GM23248 (cell line): ENCODE data around the gene OR2A25. TPM values are rescaled to one million over a fixed set of nuclear protein-coding genes. Genes with fewer than 3 reads are reported as not detected.
"Not testable (repeated sequence)": the region's sequence is repeated elsewhere in the genome, so short reads cannot be mapped to it uniquely, and the experiment has no call there.

Experiments used
- DNase-seq: peaks from one replicate; pipeline ENCODE4 v3.0.0-alpha.2; 2015
- H2AFZ ChIP-seq: fragments of 200-600 bp; sonication (generic); 2 replicates; pipeline ENCODE4 v1.6.1; 2016; ENCODE audit warnings: antibody characterized with exemption
- H3F3A ChIP-seq: fragments of 200-600 bp; sonication (generic); 2 replicates; pipeline ENCODE4 v1.6.1; 2016; ENCODE audit warnings: mild to moderate bottlenecking, antibody characterized with exemption, mixed run types; ENCODE audit not compliant: insufficient read depth
- H3K27ac ChIP-seq: fragments of 200-600 bp; sonication (generic); 2 replicates; pipeline ENCODE4 v1.5.1; 2016; ENCODE audit warnings: mild to moderate bottlenecking
- H3K27me3 ChIP-seq: fragments of 200-600 bp; sonication (generic); replicated peaks from 2 replicates; pipeline ENCODE4 v1.6.1; 2016; ENCODE audit warnings: mild to moderate bottlenecking; ENCODE audit not compliant: insufficient read depth
- H3K36me3 ChIP-seq: fragments of 200-600 bp; sonication (generic); 2 replicates; pipeline ENCODE4 v1.6.1; 2016; ENCODE audit warnings: low read depth, mild to moderate bottlenecking
- H3K4me1 ChIP-seq: fragments of 200-600 bp; sonication (generic); 2 replicates; pipeline ENCODE4 v1.6.1; 2016; ENCODE audit warnings: mild to moderate bottlenecking; ENCODE audit not compliant: insufficient read depth
- H3K4me2 ChIP-seq: fragments of 200-600 bp; sonication (generic); one replicate; pipeline ENCODE4 v1.6.1; 2016; ENCODE audit warnings: mild to moderate bottlenecking; ENCODE audit not compliant: unreplicated experiment
- H3K4me3 ChIP-seq: fragments of 200-600 bp; sonication (generic); 2 replicates; pipeline ENCODE4 v1.5.1; 2016; ENCODE audit warnings: mild to moderate bottlenecking
- H3K79me2 ChIP-seq: fragments of 200-600 bp; sonication (generic); 2 replicates; pipeline ENCODE4 v1.6.1; 2016; ENCODE audit warnings: mild to moderate bottlenecking; ENCODE audit not compliant: insufficient read depth
- H3K9ac ChIP-seq: fragments of 200-600 bp; sonication (generic); 2 replicates; pipeline ENCODE4 v1.6.1; 2016; ENCODE audit warnings: mild to moderate bottlenecking
- H3K9me2 ChIP-seq: fragments of 200-600 bp; sonication (generic); 2 replicates; pipeline ENCODE4 v1.6.1; 2016; ENCODE audit warnings: mixed run types, mild to moderate bottlenecking, moderate library complexity; ENCODE audit not compliant: insufficient read depth
- H3K9me3 ChIP-seq: fragments of 200-600 bp; sonication (generic); one replicate; pipeline ENCODE4 v1.6.1; 2017; ENCODE audit warnings: low read depth
- H4K20me1 ChIP-seq: fragments of 200-600 bp; sonication (generic); 2 replicates; pipeline ENCODE4 v1.6.0; 2016; ENCODE audit not compliant: insufficient read depth
- EZH2 ChIP-seq: fragments of 200-600 bp; sonication (generic); IDR thresholded peaks from 2 replicates; pipeline ENCODE4 v1.6.1; 2018; ENCODE audit warnings: antibody characterized with exemption, mild to moderate bottlenecking; ENCODE audit not compliant: insufficient read depth, poor library complexity, severe bottlenecking
- EZH2phosphoT487 ChIP-seq: fragments of 200-600 bp; sonication (generic); IDR thresholded peaks from 2 replicates; pipeline ENCODE4 v1.6.1; 2018; ENCODE audit warnings: antibody characterized with exemption, moderate library complexity, mild to moderate bottlenecking, low read depth; ENCODE audit not compliant: insufficient read depth
- WGBS, 2 experiments: methylation state at CpG; one replicate each; pipeline ENCODE4 v1.1.6; 2015 to 2017; ENCODE audit warnings: low lambda C conversion rate in 2 of 2, low coverage in 1 of 2; ENCODE audit errors: missing lambda C conversion rate in 2 of 2; 5-methylcytosine and 5-hydroxymethylcytosine counted together
- in situ Hi-C: fragments of 300-500 bp; cut with MboI; formaldehyde crosslinking; loops from 2 replicates; pipeline ENCODE4 v1.15.0; 2020
- polyA plus RNA-seq: library from polyadenylated mRNA; unstranded; fragments of >200 nt; fragmentation: Nextera tagmentation; extraction: Ambion mirVana; gene quantifications from 2 replicates; pipeline ENCODE4 v1.2.1, GENCODE V29; 2016
- total RNA-seq: library from RNA; depleted of rRNA; stranded (reverse); fragments of >200 nt; shearing (Covaris generic); gene quantifications from 2 replicates; pipeline ENCODE4 v1.2.3, GENCODE V29; 2014

OR2A25 gene
- total and polyA plus RNA-seq, 2 experiments from 2014 or later: not detected

DNA sequence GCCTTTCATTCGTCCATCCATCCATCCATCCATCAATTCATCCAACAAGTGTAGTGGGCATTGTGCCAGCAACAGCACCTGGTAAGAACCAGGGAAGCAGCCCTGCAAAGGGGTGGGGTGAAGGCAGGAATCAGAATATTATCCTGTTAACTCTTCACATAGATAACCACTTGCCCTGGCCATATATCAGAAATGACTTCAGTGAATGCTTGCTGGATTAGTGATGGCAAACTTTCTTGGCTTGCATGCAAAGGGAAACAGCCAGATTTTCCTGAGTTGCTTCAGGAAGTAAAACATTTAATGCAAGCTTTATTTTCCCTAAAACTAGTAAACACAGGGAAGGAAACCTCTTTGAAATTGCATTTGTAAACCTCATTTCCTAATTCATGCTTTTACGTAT is 20.1 kb upstream of the OR2A25 start:
- TF ChIP-seq EZH2phosphoT487 (no peak), EZH2 (no peak)
- H3K79me2 ChIP-seq: no peaks in the 10 kb centered on the region
- WGBS, 2 experiments: 51 to 62% methylated on average over 2 of the region's 2 CpGs
- H3K9me3 ChIP-seq: no peaks in the 10 kb centered on the region
- H4K20me1 ChIP-seq: no peaks in the 10 kb centered on the region
- H3K9me2 ChIP-seq: no peaks in the 10 kb centered on the region
- H3K4me3 ChIP-seq: no peak overlapping the region
- no peak overlapping the region for H3K27ac ChIP-seq
- no peak overlapping the region for H3K9ac ChIP-seq
- in situ Hi-C loops: no loop called here
- no peak overlapping the region for H2AFZ ChIP-seq
- no peak for DNase-seq
- no peaks in the 10 kb centered on the region for H3F3A ChIP-seq
- peaks cover under 1% of the 10 kb centered on the region; the same call in 1 of the 2 replicates for H3K27me3 ChIP-seq
- no peak overlapping the region for H3K4me2 ChIP-seq
- no peaks in the 10 kb centered on the region for H3K36me3 ChIP-seq
- no peaks in the 10 kb centered on the region for H3K4me1 ChIP-seq

DNA sequence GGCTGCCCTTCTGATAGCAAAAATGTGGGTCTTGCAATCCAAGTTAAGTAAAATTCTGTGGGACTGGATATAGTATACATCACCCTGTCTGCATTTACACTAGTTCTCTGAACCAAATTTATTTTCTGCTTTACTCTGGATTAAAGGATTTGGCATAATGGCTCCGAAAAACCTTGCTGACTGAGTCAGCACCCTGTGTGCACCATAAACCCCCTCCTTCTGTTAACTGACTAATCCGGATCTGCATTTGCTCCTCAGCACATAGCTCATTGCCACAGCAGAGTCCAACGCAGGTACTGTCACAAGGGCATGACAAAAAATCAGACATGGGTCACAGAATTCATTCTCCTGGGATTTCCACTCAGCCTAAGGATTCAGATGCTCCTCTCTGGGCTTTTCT is 19.5 kb upstream of the OR2A25 start:
- DNase-seq: peak; percentile 13
- H2AFZ ChIP-seq: no peak overlapping the region
- H3K79me2 ChIP-seq: no peaks in the 10 kb centered on the region
- H3K9me2 ChIP-seq: no peaks in the 10 kb centered on the region
- H4K20me1 ChIP-seq: no peaks in the 10 kb centered on the region
- no peak overlapping the region for H3K27ac ChIP-seq
- TF ChIP-seq EZH2phosphoT487 (no peak), EZH2 (no peak)
- H3K27me3 ChIP-seq: peaks cover 7% of the 10 kb centered on the region
- WGBS, 2 experiments: 32 to 40% methylated on average over 3 of the region's 3 CpGs
- H3F3A ChIP-seq: no peaks in the 10 kb centered on the region
- H3K4me1 ChIP-seq: no peaks in the 10 kb centered on the region
- no peak overlapping the region for H3K4me2 ChIP-seq
- no peak overlapping the region for H3K4me3 ChIP-seq
- H3K9ac ChIP-seq: no peak overlapping the region
- H3K9me3 ChIP-seq: no peaks in the 10 kb centered on the region
- no peaks in the 10 kb centered on the region for H3K36me3 ChIP-seq
- in situ Hi-C loops: no loop called here

DNA sequence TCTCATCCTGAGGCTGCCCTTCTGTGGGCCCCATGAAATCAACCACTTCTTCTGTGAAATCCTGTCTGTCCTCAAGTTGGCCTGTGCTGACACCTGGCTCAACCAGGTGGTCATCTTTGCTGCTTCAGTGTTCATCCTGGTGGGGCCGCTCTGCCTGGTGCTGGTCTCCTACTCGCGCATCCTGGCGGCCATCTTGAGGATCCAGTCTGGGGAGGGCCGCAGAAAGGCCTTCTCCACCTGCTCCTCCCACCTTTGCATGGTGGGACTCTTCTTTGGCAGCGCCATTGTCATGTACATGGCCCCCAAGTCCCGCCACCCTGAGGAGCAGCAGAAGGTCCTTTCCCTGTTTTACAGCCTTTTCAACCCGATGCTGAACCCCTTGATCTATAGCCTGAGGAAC is 18.7 kb upstream of the OR2A25 start:
- H2AFZ ChIP-seq, H4K20me1 ChIP-seq, H3K27me3 ChIP-seq, in situ Hi-C loops, H3K4me1 ChIP-seq, H3K9me3 ChIP-seq, H3K9me2 ChIP-seq, H3K4me3 ChIP-seq, DNase-seq, H3K79me2 ChIP-seq, H3K36me3 ChIP-seq, H3F3A ChIP-seq, H3K4me2 ChIP-seq, H3K9ac ChIP-seq, H3K27ac ChIP-seq: not testable (repeated sequence)
- 49 to 58% methylated on average over 8 of the region's 8 CpGs for WGBS, 2 experiments

DNA sequence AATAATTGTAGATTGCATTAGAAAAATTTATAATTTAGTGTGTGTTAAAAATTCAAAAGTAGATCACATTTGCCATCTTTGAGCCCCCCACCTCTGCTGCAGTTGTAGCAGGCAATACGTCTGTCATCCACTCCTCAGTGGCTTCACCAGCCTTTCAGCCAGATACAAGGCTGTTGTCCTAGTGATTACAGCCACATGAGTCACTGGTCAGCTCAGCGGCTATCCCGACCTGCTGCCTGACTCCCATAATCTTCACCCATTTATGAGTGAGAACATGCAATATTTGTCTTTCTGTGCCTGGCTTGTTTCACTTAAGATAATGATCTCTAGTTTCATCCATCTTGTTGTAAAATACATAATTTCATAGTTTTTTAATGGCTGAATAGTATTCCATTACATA is 11.7 kb upstream of the OR2A25 start:
- Histone ChIP-seq H3K4me2 (no peak overlapping the region), H3K27me3 (peaks cover 11% of the 10 kb centered on the region), H3K4me1 (no peaks in the 10 kb centered on the region), H2AFZ (no peak overlapping the region), H3K9me3 (no peaks in the 10 kb centered on the region), H3F3A (no peaks in the 10 kb centered on the region), H3K9me2 (no peaks in the 10 kb centered on the region), H3K9ac (no peak overlapping the region), H3K4me3 (no peak overlapping the region), H3K27ac (no peak overlapping the region), H3K79me2 (no peaks in the 10 kb centered on the region), H3K36me3 (no peaks in the 10 kb centered on the region), H4K20me1 (no peaks in the 10 kb centered on the region)
- WGBS, 2 experiments: 55% methylated on average over 3 of the region's 3 CpGs
- in situ Hi-C loops: no loop called here
- no peak for TF ChIP-seq EZH2phosphoT487
- no peak for TF ChIP-seq EZH2
- DNase-seq: peak; percentile 29

DNA sequence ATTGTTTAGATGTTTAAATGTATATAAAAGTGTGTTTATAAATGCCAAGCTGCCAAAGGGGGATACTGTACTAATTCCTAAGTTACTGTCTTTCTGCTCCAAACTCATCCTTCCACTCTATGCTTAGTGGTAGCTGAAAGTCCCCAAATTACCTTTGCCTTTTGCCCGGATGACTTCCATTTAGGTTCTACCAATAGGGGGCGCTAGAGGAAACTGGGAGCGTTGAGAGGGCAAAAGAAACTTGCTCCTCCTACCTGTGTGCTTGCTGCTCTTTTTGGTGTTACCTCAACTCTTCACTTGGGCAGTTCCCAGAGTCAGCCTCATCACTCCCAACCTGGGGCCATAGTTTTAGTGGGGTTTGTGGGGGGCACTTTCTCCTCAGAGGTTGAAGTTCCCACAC is 5.9 kb upstream of the OR2A25 start:
- Histone ChIP-seq H3K9ac (no peak overlapping the region), H3K4me1 (no peaks in the 10 kb centered on the region), H3K9me3 (no peaks in the 10 kb centered on the region), H3K27me3 (peaks cover 9% of the 10 kb centered on the region; the same call in 1 of the 2 replicates), H3K4me2 (no peak overlapping the region), H3K79me2 (no peaks in the 10 kb centered on the region), H3K36me3 (no peaks in the 10 kb centered on the region), H3F3A (no peaks in the 10 kb centered on the region), H4K20me1 (no peaks in the 10 kb centered on the region), H3K27ac (no peak overlapping the region), H3K4me3 (no peak overlapping the region), H2AFZ (no peak overlapping the region), H3K9me2 (no peaks in the 10 kb centered on the region)
- DNase-seq: no peak
- in situ Hi-C loops: no loop called here
- WGBS, 2 experiments: 33 to 36% methylated on average over 3 of the region's 3 CpGs
- TF ChIP-seq EZH2phosphoT487 (no peak), EZH2 (no peak)
